HG03175 (cell line): ENCODE results near the gene CHD2.

Source experiments
- ATAC-seq: cut with Tn5 transposase; IDR thresholded peaks from one replicate; pipeline ENCODE4 v1.9.1; 2021; ENCODE audit warnings: mild to moderate bottlenecking, moderate library complexity; ENCODE audit not compliant: unreplicated experiment

CHD2 gene

DNA sequence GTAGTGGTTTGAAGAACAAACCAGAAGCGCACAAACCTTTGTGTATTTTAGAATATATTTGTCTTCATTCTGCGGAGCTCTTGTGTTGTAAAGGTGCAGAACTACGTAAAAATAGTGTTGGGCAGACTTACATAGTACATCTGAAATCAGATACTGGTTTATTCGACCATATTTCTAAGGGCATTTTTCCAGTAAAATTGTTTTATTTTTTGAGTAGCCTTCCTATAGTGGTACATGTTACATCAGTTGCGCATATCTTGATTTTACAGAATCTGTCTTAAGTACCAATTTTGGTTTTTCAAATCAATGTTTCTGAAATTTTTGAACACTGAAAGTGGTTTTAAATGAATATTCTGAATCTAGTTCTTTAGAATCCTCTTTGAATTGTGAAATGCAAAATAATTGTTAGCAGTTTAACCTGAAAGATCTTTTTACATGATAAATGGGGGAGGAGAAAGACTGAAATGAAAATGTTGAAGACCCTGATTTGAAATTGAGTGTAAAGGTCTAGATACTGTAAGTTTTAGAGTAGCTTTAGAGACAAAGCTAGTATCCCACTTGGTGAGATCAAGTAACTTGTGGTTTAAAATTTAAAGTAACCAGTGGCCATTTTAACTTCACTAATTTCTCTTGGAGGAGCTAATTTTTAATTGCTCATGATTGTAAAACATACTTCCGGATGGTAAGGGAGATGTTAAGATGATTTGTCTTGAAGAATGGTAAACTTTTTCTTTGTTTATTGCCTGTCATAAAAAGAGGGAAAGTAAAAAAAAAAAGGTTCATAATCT is 15.5 kb upstream of the CHD2 start:
- no peak for ATAC-seq

DNA sequence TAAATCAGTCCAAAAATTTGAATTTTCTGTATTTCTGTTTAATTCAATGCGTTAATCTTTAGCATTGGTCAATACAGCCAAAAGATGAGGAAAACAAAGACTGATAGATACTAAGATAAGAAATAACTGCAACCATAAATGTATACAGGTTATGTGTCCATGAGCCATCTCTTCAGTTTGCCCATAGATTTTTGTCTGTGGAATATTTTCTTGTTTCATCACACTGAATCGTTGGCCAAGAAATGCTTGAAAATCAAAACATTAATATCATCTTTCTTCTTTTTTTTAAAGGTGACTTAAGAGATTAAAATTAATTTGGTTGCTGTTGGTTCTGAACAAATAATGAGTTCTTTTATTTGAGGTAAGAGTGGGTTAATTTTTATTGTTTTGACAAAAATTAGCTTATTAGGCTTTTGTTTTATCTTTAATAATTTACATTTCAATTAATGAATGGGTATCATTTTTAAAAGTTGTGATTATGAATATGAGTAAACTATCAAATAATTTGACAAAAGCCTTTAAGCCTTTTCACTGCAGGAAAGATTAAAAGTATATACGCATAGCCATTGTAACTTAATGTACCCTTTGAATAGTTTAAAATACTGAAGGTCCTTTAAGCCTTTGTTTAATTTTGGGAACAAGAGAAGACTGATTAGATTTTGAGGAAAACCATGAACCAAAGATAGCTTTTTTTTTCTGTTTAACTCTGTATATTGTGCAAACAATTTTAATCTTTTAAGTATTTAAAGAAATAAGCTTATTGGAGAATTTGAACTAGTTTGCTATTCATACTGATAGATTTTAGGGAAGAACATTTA is 14.7 kb upstream of the CHD2 start:
- no peak for ATAC-seq

DNA sequence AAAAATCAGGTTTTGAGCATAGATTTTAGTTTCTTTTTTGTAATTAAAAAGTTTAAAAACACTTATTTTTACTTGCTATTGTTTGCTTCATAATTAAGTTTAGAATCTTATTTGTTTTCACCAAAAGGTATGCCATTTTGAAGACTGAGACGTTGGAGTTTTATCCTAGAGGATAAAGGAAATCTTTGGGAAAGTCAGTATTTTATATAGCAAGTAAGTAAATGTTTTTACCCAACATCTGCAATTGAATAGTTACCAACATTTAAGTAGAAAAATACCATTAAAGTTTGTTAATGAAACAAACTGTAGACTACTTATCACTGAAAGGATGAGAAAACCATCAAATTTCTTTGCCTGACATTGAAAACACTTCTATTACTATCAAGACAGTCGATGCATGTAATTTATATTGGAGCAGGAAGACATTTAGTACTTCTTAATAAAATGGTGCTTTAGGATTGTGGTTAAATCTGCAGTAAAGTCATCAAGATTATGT is 14.0 kb upstream of the CHD2 start:
- no peak for ATAC-seq

DNA sequence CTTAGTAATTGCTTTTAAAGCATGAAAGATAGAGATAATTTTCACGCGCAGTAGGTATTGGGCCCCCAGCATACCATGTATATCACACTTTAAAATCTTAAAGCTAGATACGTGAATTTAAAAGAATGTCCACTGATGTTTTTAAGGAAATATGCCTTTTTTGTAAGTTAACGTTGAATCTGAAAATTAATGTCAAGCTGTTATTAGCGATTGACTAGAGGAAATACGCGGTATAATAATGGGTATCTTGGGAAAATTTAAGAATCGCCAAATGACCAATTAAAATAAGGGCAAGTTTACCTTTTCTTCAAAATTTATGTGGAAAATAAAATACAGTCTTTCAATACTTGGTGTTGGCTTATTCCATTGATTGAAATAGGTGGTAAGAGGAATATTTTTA is 13.3 kb upstream of the CHD2 start:
- no peak for ATAC-seq

DNA sequence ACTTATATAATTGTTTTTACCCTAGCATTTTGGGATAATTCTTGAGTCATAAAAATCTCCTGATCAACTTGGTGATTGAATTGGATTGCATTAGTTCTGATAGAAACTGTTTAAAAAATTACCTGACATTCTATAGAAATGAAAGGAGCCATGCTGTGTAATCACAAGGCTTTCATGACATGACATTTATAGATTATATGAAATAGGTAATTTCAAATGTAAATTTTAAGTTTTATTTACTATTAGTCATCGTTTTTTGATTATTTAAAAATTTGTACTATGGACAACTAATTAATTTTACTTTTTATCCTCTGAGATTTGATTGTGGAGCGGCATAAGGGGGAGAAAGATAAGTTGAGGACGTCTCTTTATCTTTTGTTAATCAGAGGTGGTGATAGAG is 12.3 kb upstream of the CHD2 start:
- ATAC-seq = no peak

DNA sequence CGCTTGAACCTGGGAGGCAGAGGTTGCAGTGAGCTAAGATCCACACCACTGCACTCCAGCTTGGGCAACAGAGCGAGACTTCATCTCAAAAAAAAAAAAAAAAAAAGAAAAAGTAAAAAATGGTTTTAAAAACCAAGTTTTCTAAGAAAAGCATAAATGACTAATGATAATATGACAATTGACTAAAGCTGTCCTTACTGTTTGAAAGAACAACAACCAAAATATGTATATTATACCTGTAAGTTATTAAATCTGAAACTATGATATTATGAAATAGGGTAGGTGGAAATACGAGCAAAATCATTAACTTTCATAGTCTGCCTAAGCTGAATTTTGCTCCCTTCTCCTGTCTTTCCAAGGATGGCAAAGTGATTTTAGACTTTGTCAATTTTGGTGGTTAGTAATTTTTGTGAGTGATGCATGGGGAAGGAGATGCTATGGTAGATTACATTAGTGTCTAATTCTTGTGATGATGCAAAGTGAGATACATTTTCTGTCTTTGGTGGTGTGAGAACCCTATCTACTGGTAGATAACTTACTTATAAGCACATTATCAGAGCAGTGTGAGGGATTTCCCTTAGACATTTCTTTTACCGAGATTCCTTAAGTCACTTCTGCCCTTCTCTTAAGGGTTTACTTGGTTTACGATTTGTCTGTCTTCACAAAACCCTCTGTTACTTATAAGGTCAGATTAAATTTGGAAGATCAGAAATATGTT is 10.6 kb upstream of the CHD2 start:
- ATAC-seq = no peak

DNA sequence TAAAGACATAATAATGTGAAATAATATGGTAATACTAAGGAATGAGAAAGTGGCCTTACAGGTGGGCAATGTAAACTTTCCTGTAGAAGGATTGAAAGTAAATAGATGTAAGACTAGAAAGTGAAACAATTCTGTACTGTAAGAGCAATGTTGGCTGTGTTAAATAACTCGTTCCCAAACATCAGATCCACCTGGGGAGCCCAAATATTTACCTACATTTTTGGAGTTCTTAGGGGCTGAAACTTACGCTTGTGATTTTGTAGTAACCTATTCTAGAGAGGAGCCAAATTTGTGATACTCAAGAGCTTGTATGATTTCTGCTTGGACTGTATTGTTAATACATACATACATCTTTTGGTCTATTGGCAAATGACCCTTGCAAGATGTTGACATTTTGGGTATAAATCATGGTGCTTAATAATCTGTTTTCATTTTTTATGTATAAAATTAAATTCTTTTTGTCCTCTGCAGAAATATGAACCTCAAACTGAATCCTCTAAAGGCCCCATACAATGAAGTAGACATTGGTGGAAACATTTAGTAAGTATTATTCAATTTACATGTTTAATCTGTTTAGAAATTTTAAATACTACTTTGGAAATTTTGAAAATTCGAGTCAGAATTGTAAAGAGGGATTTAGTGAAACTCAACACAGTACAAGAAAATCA is 8.5 kb upstream of the CHD2 start:
- ATAC-seq = no peak

DNA sequence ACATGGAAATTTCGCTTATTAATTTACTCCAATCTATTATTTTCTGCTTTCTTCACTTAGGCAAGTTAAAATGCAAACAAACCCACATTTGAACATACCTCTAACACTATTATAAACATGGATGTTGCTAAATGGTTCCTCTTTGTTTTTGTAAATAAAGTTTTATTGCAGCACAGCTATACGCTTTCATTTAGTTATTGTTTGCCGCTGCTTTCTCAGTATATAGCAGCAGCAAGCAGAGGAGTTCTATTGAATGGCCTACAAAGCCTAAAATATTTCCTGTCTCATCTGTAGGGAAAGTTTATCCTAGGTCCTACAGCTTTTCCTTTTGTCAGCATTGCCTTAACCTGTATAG is 7.9 kb upstream of the CHD2 start:
- no peak for ATAC-seq

DNA sequence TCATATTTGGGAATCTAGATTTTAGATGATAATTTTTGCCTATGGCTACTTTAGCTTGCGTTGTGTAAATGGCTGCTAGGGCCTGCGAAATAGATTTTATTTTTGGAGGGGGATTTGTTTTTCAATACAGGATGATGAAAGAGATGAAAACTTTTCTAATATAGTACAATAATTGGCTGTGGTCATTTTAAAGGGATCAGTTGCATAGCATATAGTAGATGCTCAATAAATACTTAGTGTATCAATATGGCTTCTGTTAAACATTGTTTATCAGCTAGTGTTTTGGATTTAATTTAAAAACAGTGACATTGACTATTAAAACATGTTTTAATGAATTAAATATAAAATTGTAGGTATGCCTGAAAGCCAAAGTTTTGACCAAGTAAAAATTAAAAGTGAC is 6.9 kb upstream of the CHD2 start:
- no peak for ATAC-seq

DNA sequence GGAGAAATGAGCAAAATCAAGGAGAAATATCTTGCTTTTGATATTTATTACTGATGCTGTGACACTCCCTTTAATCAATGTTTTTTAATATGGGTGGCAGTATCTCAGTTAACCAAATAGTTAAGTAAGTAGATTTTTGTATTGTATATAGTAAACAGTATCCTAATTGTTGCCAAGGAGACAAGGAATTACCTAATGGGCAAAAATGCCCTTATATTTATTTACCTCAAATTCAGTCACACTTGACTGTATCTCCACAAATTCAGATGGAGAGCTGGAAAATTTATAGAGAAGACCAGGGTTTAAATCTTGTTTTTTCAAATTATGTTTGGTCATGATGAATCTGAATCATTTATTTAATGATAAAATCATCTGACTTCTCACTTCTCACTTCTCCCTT is 3.6 kb upstream of the CHD2 start:
- no peak for ATAC-seq

DNA sequence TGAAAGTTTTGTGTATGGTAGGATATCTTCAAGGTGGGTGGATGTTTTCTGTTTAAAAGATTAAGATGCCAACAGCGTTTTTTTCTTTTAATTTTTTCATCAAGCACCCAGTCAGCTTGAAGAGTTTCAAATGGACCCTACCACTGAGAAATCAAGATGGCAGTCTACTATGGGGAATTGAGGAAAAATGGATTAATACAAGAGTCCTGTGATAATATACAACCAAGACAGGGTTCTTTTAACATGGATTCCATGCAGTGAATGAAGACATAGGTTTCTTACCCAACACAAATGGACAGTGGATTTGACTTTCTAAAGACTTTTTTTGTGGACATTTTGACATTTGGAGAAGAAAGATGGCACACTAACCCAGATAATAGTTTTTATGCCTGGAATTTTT is 2.5 kb upstream of the CHD2 start:
- ATAC-seq = no peak

DNA sequence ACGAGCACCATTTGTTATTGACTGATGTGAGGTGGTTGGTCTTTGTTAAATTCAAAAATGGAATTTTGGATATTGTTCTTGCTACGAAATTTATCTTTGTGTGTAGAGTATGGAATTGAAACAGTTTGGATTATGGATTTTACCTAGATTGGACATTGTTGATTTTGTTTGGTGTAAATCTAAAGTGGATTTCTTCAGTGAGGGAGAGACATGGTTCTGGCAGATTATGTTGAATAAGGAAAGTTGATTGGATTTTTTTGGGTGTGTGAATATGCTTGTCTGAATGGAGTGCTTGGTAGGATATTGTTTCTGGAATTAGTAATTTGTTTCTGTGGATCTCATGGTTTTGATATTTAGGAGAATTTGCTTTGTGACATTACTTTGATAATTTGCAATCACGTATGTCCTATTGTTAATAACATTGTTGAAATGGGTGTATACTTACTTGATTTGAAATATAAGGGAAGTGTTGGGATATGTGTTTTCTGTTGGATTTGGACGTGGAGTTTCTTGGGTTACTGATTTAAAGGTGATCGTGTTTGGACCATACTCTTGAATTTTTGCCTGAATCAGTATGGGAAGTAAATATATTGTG is 1.0 kb upstream of the CHD2 start:
- ATAC-seq = no peak

DNA sequence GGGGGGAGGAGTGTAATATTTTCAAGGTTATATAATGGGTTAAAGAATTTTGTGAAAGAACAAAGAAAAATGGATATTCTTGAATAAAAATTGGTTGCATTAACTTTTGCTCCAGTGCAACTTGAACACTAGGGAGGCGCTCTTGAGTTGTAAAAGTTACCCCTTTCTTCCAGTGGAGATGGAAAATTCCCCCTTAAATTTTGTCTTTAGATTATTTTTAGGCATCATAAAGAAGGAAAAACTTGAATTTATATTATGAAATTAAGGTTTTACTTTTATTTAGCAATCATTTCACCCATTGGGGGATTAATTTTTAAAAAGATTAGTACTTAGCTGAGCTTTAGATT is 550 bp upstream of the CHD2 start:
- ATAC-seq = no peak

DNA sequence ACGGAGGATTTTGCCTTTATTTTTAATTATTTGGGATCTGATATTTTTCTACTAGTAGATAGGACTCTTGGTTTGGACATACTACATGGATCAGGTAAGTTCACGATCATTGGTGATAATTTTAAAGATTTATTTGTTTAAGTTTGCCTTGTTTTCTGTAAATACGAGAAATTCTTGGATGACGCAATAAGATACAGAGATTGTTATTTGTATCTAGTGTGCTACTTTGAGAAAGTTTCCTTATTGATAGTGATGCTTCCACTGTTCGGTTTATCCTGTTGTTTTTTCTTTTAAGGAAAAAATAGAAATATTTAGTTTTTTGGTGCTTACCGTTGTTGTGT is 577 bp downstream of the CHD2 start:
- ATAC-seq = no peak

DNA sequence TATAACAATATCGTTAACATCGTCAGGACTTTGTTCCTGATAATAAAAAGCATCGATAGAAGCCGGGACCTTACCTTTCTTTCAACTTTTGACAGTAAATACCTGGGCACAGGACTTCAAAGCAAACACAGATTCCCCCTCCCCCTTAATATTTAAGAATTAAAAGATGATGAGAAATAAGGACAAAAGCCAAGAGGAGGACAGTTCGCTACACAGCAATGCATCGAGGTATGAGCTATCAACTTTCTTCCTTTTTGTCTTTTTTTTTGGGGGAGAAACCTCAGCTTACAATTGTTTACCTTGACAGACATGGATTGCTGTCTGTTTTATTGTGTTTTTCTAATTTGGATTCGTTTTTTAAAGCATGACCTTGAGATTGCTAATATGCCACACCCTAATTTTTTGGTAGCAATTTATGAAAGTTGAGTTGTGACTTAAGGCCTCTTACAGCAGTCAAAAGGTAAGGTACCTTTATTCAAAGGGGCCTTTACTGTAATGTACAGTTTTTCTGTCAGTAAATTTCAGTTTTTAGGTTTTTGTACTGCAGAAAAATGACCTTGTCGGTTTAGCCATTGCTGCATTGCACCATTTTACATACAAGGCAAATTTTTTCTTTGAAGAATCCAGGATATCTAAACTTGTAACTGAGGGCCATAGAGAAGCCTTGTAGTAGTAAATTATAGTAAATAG is 1.1 kb downstream of the CHD2 start:
- ATAC-seq = no peak

DNA sequence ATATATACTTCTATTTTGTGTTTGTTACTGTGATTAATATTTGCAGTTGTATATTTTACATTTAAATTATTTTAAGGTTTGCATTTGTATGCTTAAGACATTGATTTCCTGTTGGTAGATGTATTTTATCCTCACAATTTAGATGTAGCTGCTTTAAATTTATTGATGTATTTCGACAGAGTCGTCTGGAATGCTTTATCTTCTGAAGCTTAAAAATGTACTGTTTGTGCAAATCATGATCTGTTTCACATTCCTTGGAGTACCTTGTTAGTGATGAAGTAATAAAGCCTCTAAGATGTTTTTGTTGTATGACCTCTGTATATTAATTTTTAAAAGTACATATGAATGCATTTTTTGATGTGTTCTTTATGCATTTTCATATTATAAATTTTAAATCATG is 1.9 kb downstream of the CHD2 start:
- ATAC-seq = no peak

DNA sequence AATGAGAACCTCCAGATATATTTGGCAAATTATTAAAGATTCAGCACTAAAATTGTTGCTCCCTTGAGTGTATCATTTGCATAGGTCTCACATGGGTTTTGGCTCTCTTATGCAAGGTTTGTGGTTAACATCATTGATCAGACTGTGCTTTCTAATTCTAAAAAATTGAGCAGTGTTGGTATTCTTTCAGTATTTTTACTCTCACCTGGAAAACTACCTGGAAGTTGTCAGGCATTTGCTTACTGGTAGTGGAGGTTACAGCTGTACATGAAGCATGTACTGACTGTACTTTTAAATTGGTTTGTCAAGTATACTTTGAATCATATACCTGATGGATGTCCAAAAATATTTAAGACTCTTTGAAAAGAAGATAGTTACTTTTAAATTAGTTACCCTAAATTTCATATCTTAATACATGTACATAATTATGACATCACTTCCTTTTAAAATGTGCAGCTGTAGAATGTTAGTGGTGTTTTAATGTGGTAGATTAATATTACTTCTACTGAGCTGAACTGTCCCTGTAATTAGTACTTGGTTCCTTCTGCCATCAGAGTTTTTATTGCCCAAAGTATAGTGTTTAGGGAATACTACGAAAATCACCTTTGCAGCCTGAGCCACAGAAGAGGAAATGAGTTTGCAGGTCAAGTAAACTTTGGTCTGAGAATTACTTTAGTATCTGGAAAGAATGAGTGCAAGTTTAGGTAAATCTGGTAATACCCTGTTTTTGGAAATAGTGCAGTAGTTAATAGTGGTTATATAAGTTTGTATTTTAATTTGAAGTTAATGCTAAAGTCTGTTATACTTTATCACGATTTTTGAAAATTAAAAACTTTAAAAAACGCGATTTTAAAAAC is 2.8 kb downstream of the CHD2 start:
- ATAC-seq = no peak

DNA sequence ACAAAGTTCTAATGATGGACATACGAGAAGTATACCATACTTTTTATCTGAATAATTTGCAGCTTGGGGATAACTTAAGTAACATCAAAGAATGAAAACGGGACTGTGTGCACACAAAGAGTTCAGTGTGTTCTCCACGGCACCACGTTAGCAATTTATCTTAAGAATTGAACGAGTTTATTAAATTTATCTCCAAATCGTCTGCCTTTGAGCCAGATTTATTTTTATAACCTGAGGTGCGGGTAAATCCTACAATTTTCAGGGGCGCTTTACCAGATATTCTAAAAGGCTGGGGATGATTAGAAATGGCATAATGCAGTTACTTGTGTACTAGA is 3.5 kb downstream of the CHD2 start:
- no peak for ATAC-seq

DNA sequence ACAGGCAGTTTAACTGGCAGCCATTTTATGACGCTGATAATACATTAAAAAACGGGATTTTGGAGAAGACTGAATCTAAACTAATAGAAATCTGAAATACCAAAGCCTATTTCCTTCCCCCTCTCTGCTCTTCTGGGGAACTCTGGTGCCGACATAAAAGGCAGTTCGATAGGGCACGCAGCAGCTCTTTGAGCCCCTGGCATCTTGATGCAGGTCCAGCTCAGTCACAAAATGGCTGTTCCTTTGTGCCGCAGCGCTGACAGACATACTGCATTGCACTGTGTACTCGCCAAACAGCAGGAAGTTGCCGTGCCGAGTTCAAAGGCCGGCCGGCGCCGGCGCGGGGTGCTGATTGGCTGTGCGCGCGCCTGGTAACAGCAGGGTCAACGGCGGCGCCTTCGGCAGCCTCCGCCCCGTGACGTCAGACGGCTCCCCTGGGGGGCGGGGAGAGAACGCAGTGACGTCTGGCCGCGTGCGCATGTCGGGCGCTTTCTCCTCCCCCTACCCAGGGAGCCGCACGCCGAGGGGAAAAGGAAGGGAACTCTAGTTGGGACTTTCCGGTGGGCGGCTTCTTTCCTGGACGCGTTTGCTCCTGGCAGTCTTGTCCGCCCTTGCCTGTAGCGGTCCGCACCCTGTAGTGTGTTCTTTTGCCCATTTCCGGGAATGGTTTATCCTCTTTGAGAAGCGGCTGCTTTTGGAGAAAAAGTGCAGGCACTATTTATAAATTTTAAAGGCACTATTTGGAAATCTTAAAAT is 4.0 kb downstream of the CHD2 start:
- peak; percentile 80 for ATAC-seq
